HTERT RPE-1 (cell line): Measurements from ENCODE around the gene TANGO6.

Experiments used
- in situ Hi-C: fragments of 300-500 bp; cut with MboI; formaldehyde crosslinking; loops from 4 replicates; pipeline ENCODE4 v1.14.3; 2020; ENCODE audit warnings: low sequenced_read_pairs

The TANGO6 gene

GRCh38 chr16:68999114-68999513 is 155.8 kb downstream of the TANGO6 start:
- in situ Hi-C loops = no loop called here

- in situ Hi-C loops = no loop called here
These were observed 160.2 kb downstream of the TANGO6 start for GRCh38 chr16:69003500-69003899.

GRCh38 chr16:69005641-69006355 is 162.5 kb downstream of the TANGO6 start:
- in situ Hi-C loops = no loop called here

GRCh38 chr16:69012906-69013305 is 169.6 kb downstream of the TANGO6 start:
- in situ Hi-C loops = no loop called here

- in situ Hi-C loops = no loop called here
These were observed 170.7 kb downstream of the TANGO6 start for GRCh38 chr16:69013991-69014390.

GRCh38 chr16:69014811-69015210 is 171.5 kb downstream of the TANGO6 start:
- in situ Hi-C loops = no loop called here

- in situ Hi-C loops = no loop called here
These were observed 173.9 kb downstream of the TANGO6 start for GRCh38 chr16:69017036-69017783.

GRCh38 chr16:69019811-69020210 is 176.5 kb downstream of the TANGO6 start:
- in situ Hi-C loops = no loop called here

- in situ Hi-C loops = no loop called here
These were observed 185.8 kb downstream of the TANGO6 start for GRCh38 chr16:69029121-69029520.

- in situ Hi-C loops = no loop called here
These were observed 188.6 kb downstream of the TANGO6 start for GRCh38 chr16:69031877-69032301.

GRCh38 chr16:69033151-69033949 is 190.0 kb downstream of the TANGO6 start:
- in situ Hi-C loops = no loop called here

GRCh38 chr16:69035375-69035774 is 192.0 kb downstream of the TANGO6 start:
- in situ Hi-C loops = no loop called here

- in situ Hi-C loops = no loop called here
These were observed 193.2 kb downstream of the TANGO6 start for GRCh38 chr16:69036399-69037091.

GRCh38 chr16:69037373-69038160 is 194.2 kb downstream of the TANGO6 start:
- in situ Hi-C loops = no loop called here

- in situ Hi-C loops = no loop called here
These were observed 196.1 kb downstream of the TANGO6 start for GRCh38 chr16:69039333-69039941.

- in situ Hi-C loops = no loop called here
These were observed 197.0 kb downstream of the TANGO6 start for GRCh38 chr16:69040144-69040909.

GRCh38 chr16:69048328-69049120 is 205.2 kb downstream of the TANGO6 start:
- in situ Hi-C loops = no loop called here

GRCh38 chr16:69049146-69049545 is 205.8 kb downstream of the TANGO6 start:
- in situ Hi-C loops = no loop called here
